Peyer's patch (tissue), 4 donors: ENCODE measurements around the gene BAIAP2L1. TPM values are rescaled to one million over a fixed set of nuclear protein-coding genes. Genes with fewer than 3 reads are reported as not detected.

Experiments
- DNase-seq, 3 donors: peaks; one replicate each; pipeline ENCODE4 v3.0.0-alpha.2; 2017 to 2019
- H3K27ac ChIP-seq, 4 donors: fragments of 200-600 bp; sonication (generic); one replicate each; pipeline ENCODE4 v1.5.1; 2016 to 2019
- H3K27me3 ChIP-seq, 2 donors: fragments of 200-600 bp; sonication (generic); one replicate each; pipeline ENCODE4 v1.5.1; 2019
- H3K36me3 ChIP-seq, 3 donors: fragments of 200-600 bp; sonication (generic); one replicate each; pipeline ENCODE4 v1.5.1; 2016 to 2019
- H3K4me1 ChIP-seq, 4 donors: fragments of 200-600 bp; sonication (generic); one replicate each; pipeline ENCODE4 v1.5.1; 2016 to 2019
- H3K4me3 ChIP-seq, 4 donors: fragments of 200-600 bp; sonication (generic); 1 replicate in 3 of 4; 2 replicates in 1 of 4; pipeline ENCODE4 v1.5.1; 2016 to 2019; ENCODE audit warnings: mild to moderate bottlenecking in 1 of 4
- H3K9me3 ChIP-seq, 4 donors: fragments of 200-600 bp; sonication (generic); one replicate each; pipeline ENCODE4 v1.5.1; 2016 to 2019; ENCODE audit warnings: mild to moderate bottlenecking in 1 of 4
- POLR2A ChIP-seq, 2 donors: fragments of 450-650 bp; IDR thresholded peaks; one replicate each; pipeline ENCODE4 v1.5.1; 2017; ENCODE audit warnings: antibody characterized with exemption in 2 of 2, mild to moderate bottlenecking in 2 of 2, moderate library complexity in 2 of 2
- total RNA-seq, 4 donors: library from RNA; depleted of rRNA; stranded (reverse); fragments of >200 nt; gene quantifications; one replicate each; pipeline ENCODE4 v1.1.0, GENCODE V29; 2016
- TF ChIP-seq, protein P1 (sequence below), 6 experiments: fragments of 450-650 bp in 4 of 6; fragments of 200-600 bp in 2 of 6; sonication (generic) in 1 of 6; IDR thresholded peaks; one replicate each; pipeline ENCODE4 v1.5.1; 2017 to 2019; ENCODE audit warnings: antibody characterized with exemption in 6 of 6, mild to moderate bottlenecking in 3 of 6, moderate library complexity in 1 of 6

The BAIAP2L1 gene
- total RNA-seq, 4 donors from 2014 or later: 31.4 to 46.4 (median 41.9) TPM

DNA sequence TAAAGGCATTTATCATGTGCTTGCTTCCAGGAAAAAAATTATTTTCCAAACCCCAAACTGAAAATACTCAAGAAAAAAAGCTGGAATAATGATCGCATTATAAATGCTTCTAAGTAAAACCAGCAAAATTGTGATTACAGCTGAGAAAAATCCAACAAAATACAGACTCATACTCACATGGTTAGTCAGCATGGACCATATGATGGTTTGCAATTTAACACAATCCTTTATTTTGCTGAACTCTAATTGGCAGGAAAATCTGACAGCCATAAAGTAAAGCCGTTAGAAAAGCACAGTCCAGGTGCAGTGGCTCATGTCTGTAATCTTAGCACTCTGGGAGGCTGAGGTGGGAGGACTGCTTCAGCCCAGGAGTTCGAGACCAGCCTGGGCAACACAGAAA lies 59.8 kb downstream of the BAIAP2L1 start:
- TF ChIP-seq, protein P1, sequence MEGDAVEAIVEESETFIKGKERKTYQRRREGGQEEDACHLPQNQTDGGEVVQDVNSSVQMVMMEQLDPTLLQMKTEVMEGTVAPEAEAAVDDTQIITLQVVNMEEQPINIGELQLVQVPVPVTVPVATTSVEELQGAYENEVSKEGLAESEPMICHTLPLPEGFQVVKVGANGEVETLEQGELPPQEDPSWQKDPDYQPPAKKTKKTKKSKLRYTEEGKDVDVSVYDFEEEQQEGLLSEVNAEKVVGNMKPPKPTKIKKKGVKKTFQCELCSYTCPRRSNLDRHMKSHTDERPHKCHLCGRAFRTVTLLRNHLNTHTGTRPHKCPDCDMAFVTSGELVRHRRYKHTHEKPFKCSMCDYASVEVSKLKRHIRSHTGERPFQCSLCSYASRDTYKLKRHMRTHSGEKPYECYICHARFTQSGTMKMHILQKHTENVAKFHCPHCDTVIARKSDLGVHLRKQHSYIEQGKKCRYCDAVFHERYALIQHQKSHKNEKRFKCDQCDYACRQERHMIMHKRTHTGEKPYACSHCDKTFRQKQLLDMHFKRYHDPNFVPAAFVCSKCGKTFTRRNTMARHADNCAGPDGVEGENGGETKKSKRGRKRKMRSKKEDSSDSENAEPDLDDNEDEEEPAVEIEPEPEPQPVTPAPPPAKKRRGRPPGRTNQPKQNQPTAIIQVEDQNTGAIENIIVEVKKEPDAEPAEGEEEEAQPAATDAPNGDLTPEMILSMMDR (IDR thresholded peaks at IDR 0.05): no peak
- no peak for TF ChIP-seq POLR2A (IDR thresholded peaks at IDR 0.05)
- Histone ChIP-seq H3K9me3 (peaks cover 0 to 3% (median 0%) of the 10 kb centered on the region in 4 donors), H3K27ac (no peak overlapping the region), H3K36me3 (no peaks in the 10 kb centered on the region), H3K4me1 (no peaks in the 10 kb centered on the region), H3K4me3 (no peak overlapping the region), H3K27me3 (no peaks in the 10 kb centered on the region)
- DNase-seq: no peak

DNA sequence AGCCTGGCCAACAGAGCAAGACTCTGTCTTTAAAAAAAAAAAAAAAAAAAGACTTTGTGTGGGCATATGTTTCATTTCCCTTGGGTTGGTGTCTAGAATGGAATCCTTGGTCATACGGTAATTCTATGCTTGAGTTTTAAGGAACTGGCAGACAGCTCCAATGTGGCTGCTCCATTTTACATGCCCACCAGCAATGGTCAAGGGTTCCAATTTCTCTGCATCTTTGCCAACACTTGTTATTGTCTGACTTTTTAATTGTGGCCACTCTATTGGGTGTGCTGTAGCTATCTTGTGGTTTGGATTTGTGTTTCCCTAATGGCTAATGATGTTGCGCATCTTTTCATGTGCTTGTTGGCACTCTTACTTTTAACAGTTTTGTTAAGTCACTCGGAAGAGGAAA lies 61.8 kb downstream of the BAIAP2L1 start:
- peaks cover 0 to 3% (median 0%) of the 10 kb centered on the region in 4 donors for H3K9me3 ChIP-seq
- no peak for TF ChIP-seq POLR2A (IDR thresholded peaks at IDR 0.05)
- TF ChIP-seq, protein P1 (IDR thresholded peaks at IDR 0.05): no peak
- no peaks in the 10 kb centered on the region for H3K36me3 ChIP-seq
- no peaks in the 10 kb centered on the region for H3K4me1 ChIP-seq
- no peaks in the 10 kb centered on the region for H3K27me3 ChIP-seq
- no peak overlapping the region for H3K4me3 ChIP-seq
- DNase-seq: no peak
- H3K27ac ChIP-seq: no peak overlapping the region

DNA sequence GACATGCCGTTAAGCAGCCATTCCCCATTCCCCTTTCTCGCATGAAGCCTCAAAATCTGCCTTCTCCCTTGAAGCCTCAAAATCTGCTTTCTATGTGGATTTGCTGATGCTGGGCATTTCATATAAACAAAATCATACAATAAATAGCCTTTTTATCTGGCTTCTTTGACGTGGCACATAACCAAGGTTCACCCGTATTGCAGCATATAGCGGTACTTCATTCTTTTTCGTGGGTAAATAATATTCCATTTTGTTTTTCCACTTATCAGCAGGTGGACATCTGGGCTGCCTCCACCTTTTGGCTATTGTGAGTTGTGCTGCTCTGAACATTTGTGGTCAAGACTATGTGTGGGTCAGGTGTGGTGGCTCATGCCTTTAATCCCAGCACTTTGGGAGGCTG lies 62.4 kb downstream of the BAIAP2L1 start:
- no peak for DNase-seq
- H3K4me1 ChIP-seq: no peaks in the 10 kb centered on the region
- peaks cover 0 to 3% (median 0%) of the 10 kb centered on the region in 4 donors for H3K9me3 ChIP-seq
- H3K27me3 ChIP-seq: no peaks in the 10 kb centered on the region
- H3K36me3 ChIP-seq: no peaks in the 10 kb centered on the region
- no peak for TF ChIP-seq POLR2A (IDR thresholded peaks at IDR 0.05)
- TF ChIP-seq, protein P1 (IDR thresholded peaks at IDR 0.05): no peak
- H3K27ac ChIP-seq: no peak overlapping the region
- H3K4me3 ChIP-seq: no peak overlapping the region

GRCh38 chr7:98335411-98335977 lies 65.4 kb downstream of the BAIAP2L1 start:
- H3K27me3 ChIP-seq: no peaks in the 10 kb centered on the region
- no peak overlapping the region for H3K27ac ChIP-seq
- no peak overlapping the region for H3K4me3 ChIP-seq
- DNase-seq: no peak
- peaks cover 0 to 3% (median 0%) of the 10 kb centered on the region in 4 donors for H3K9me3 ChIP-seq
- TF ChIP-seq, protein P1 (IDR thresholded peaks at IDR 0.05): no peak
- no peak for TF ChIP-seq POLR2A (IDR thresholded peaks at IDR 0.05)
- no peaks in the 10 kb centered on the region for H3K4me1 ChIP-seq
- H3K36me3 ChIP-seq: no peaks in the 10 kb centered on the region

GRCh38 chr7:98334081-98334480 lies 66.8 kb downstream of the BAIAP2L1 start:
- Histone ChIP-seq H3K27me3 (no peaks in the 10 kb centered on the region), H3K36me3 (no peaks in the 10 kb centered on the region), H3K9me3 (peaks cover 0 to under 1% (median 0%) of the 10 kb centered on the region in 4 donors), H3K4me1 (no peaks in the 10 kb centered on the region), H3K4me3 (no peak overlapping the region), H3K27ac (no peak overlapping the region)
- DNase-seq: no peak
- TF ChIP-seq, protein P1 (IDR thresholded peaks at IDR 0.05): no peak
- no peak for TF ChIP-seq POLR2A (IDR thresholded peaks at IDR 0.05)
